Liver (tissue), 9 donors: ENCODE data around the gene GNPTAB. TPM values are rescaled to one million over a fixed set of nuclear protein-coding genes. Genes with fewer than 3 reads are reported as not detected.
A peak's percentile ranks its signal among the peaks of the same experiment; 100 is the strongest.

ENCODE experiments used
- DNase-seq: peaks from one replicate; pipeline ENCODE4 v3.0.0-alpha.2; 2017; ENCODE audit warnings: low spot score
- H3K27ac ChIP-seq, 2 donors: one replicate each; pipeline ENCODE4 v1.7.0; 2013; ENCODE audit warnings: inconsistent platforms in 2 of 2, low read length in 2 of 2, control low read depth in 1 of 2, low read depth in 1 of 2, mild to moderate bottlenecking in 1 of 2
- H3K27me3 ChIP-seq, 4 donors: one replicate each; pipeline versions ENCODE4 v1.6.1 to v1.7.0; 2013; ENCODE audit warnings: low read length in 3 of 4, inconsistent platforms in 1 of 4, mild to moderate bottlenecking in 1 of 4, moderate library complexity in 1 of 4; ENCODE audit not compliant: control insufficient read depth in 4 of 4, insufficient read depth in 4 of 4
- H3K36me3 ChIP-seq, 4 donors: one replicate each; pipeline versions ENCODE4 v1.6.1 to v1.7.0; 2013; ENCODE audit warnings: low read length in 3 of 4, mild to moderate bottlenecking in 3 of 4, low read depth in 1 of 4, moderate library complexity in 1 of 4; ENCODE audit not compliant: control insufficient read depth in 4 of 4, insufficient read depth in 3 of 4
- H3K4me1 ChIP-seq, 4 donors: one replicate each; pipeline versions ENCODE4 v1.6.1 to v1.7.0; 2013; ENCODE audit warnings: low read length in 3 of 4, mild to moderate bottlenecking in 3 of 4, moderate library complexity in 1 of 4; ENCODE audit not compliant: control insufficient read depth in 4 of 4, insufficient read depth in 4 of 4
- H3K4me3 ChIP-seq, 3 donors: one replicate each; pipeline versions ENCODE4 v1.6.1 to v1.7.0; 2013; ENCODE audit warnings: low read length in 3 of 3, control low read depth in 1 of 3, low read depth in 1 of 3, mild to moderate bottlenecking in 1 of 3
- H3K9ac ChIP-seq, 2 donors: one replicate each; pipeline ENCODE4 v1.7.0; 2013; ENCODE audit warnings: low read length in 2 of 2, mild to moderate bottlenecking in 2 of 2, moderate library complexity in 2 of 2, control low read depth in 1 of 2, low read depth in 1 of 2
- H3K9me3 ChIP-seq, 4 donors: one replicate each; pipeline versions ENCODE4 v1.6.1 to v1.7.0; 2013; ENCODE audit warnings: low read length in 3 of 4; ENCODE audit not compliant: control insufficient read depth in 4 of 4
- ATF3 ChIP-seq: IDR thresholded peaks from 2 replicates; pipeline ENCODE4 v1.6.1; 2016; ENCODE audit warnings: antibody characterized with exemption
- EGR1 ChIP-seq, 2 donors: IDR thresholded peaks; 2 replicates each; pipeline ENCODE4 v1.6.1; 2016 to 2018; ENCODE audit warnings: antibody characterized with exemption in 2 of 2, low read depth in 2 of 2
- FOXA1 ChIP-seq: IDR thresholded peaks from 2 replicates; pipeline ENCODE4 v1.6.1; 2016; ENCODE audit warnings: antibody characterized with exemption
- FOXA2 ChIP-seq: IDR thresholded peaks from 2 replicates; pipeline ENCODE4 v1.6.1; 2016; ENCODE audit warnings: antibody characterized with exemption
- HNF4A ChIP-seq, 2 donors: conservative IDR thresholded peaks; 2 replicates each; pipeline ENCODE4 v1.6.1; 2016; ENCODE audit warnings: antibody characterized with exemption in 2 of 2, mild to moderate bottlenecking in 2 of 2
- HNF4G ChIP-seq: IDR thresholded peaks from 2 replicates; pipeline ENCODE4 v1.6.1; 2016; ENCODE audit warnings: antibody characterized with exemption
- JUND ChIP-seq, 2 donors: IDR thresholded peaks; 2 replicates each; pipeline ENCODE4 v1.6.1; 2016; ENCODE audit warnings: antibody characterized with exemption in 2 of 2
- MAX ChIP-seq: IDR thresholded peaks from 2 replicates; pipeline ENCODE4 v1.6.1; 2016; ENCODE audit warnings: antibody characterized with exemption
- NR2F2 ChIP-seq: IDR thresholded peaks from 2 replicates; pipeline ENCODE4 v1.6.1; 2016; ENCODE audit warnings: antibody characterized with exemption
- RAD21 ChIP-seq, 2 donors: IDR thresholded peaks; 2 replicates each; pipeline ENCODE4 v1.6.1; 2016; ENCODE audit warnings: antibody characterized with exemption in 2 of 2, mild to moderate bottlenecking in 2 of 2
- RXRA ChIP-seq, 2 donors: IDR thresholded peaks; 2 replicates each; pipeline ENCODE4 v1.6.1; 2017 to 2018; ENCODE audit warnings: antibody characterized with exemption in 2 of 2, mild to moderate bottlenecking in 1 of 2
- WGBS: extraction: QIAGEN DNeasy Blood & Tissue Kit; methylation state at CpG from one replicate; pipeline ENCODE4 v1.1.7; 2013; 5-methylcytosine and 5-hydroxymethylcytosine counted together
- polyA plus RNA-seq, 2 donors: library from polyadenylated mRNA; stranded (reverse) in 1 of 2; unstranded in 1 of 2; fragments of 200-250 nt in 1 of 2; fragments of >200 nt in 1 of 2; fragmentation: Nextera tagmentation in 1 of 2; extraction: Ambion mirVana in 1 of 2; gene quantifications; one replicate each; pipeline versions ENCODE4 v1.2.1 to v1.2.3, GENCODE V29; 2013 to 2015
- total RNA-seq, 2 donors: library from RNA; depleted of rRNA; stranded (reverse); fragments of >200 nt; gene quantifications; one replicate each; pipeline ENCODE4 v1.2.3, GENCODE V29; 2014
- TF ChIP-seq, protein P1 (sequence below): IDR thresholded peaks from 2 replicates; pipeline ENCODE4 v1.6.1; 2016; ENCODE audit warnings: antibody characterized with exemption, mild to moderate bottlenecking
- TF ChIP-seq, protein P2 (sequence below): IDR thresholded peaks from 2 replicates; pipeline ENCODE4 v1.6.1; 2016; ENCODE audit warnings: antibody characterized with exemption
- TF ChIP-seq, protein P3 (sequence below): fragments of 150-350 bp; IDR thresholded peaks from 2 replicates; pipeline ENCODE4 v1.5.1; 2017; ENCODE audit warnings: improper control_type of control experiment, low read depth, low read length; ENCODE audit not compliant: missing input control
- donor health status: healthy.
- donor health status: healthy.
- donor health status: healthy.
- donor health status: healthy.
- donor health status: healthy.

Gene GNPTAB
- total and polyA plus RNA-seq, 4 donors, result 4.6 to 11.1 (median 7.7) TPM

GRCh38 chr12:101839324-101840283 lies 8.8 kb upstream of the GNPTAB start:
- Histone ChIP-seq H3K9me3 (no peaks in the 10 kb centered on the region), H3K27ac (no peak overlapping the region), H3K36me3 (no peaks in the 10 kb centered on the region), H3K27me3 (no peaks in the 10 kb centered on the region), H3K4me3 (no peak overlapping the region), H3K9ac (no peak overlapping the region), H3K4me1 (no peaks in the 10 kb centered on the region)
- peak; percentile 75 for DNase-seq
- no peak for TF ChIP-seq MAX
- no peak for TF ChIP-seq RXRA (IDR thresholded peaks at IDR 0.05)
- TF ChIP-seq, protein P1, sequence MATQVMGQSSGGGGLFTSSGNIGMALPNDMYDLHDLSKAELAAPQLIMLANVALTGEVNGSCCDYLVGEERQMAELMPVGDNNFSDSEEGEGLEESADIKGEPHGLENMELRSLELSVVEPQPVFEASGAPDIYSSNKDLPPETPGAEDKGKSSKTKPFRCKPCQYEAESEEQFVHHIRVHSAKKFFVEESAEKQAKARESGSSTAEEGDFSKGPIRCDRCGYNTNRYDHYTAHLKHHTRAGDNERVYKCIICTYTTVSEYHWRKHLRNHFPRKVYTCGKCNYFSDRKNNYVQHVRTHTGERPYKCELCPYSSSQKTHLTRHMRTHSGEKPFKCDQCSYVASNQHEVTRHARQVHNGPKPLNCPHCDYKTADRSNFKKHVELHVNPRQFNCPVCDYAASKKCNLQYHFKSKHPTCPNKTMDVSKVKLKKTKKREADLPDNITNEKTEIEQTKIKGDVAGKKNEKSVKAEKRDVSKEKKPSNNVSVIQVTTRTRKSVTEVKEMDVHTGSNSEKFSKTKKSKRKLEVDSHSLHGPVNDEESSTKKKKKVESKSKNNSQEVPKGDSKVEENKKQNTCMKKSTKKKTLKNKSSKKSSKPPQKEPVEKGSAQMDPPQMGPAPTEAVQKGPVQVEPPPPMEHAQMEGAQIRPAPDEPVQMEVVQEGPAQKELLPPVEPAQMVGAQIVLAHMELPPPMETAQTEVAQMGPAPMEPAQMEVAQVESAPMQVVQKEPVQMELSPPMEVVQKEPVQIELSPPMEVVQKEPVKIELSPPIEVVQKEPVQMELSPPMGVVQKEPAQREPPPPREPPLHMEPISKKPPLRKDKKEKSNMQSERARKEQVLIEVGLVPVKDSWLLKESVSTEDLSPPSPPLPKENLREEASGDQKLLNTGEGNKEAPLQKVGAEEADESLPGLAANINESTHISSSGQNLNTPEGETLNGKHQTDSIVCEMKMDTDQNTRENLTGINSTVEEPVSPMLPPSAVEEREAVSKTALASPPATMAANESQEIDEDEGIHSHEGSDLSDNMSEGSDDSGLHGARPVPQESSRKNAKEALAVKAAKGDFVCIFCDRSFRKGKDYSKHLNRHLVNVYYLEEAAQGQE, result no peak
- TF ChIP-seq JUND (IDR thresholded peaks at IDR 0.05), result no peak
- no peak for TF ChIP-seq EGR1 (IDR thresholded peaks at IDR 0.05; ENCODE audit: low read depth in 2 of 2)
- no peak for TF ChIP-seq FOXA1
- TF ChIP-seq HNF4G, result no peak
- no peak for TF ChIP-seq NR2F2
- TF ChIP-seq, protein P2, sequence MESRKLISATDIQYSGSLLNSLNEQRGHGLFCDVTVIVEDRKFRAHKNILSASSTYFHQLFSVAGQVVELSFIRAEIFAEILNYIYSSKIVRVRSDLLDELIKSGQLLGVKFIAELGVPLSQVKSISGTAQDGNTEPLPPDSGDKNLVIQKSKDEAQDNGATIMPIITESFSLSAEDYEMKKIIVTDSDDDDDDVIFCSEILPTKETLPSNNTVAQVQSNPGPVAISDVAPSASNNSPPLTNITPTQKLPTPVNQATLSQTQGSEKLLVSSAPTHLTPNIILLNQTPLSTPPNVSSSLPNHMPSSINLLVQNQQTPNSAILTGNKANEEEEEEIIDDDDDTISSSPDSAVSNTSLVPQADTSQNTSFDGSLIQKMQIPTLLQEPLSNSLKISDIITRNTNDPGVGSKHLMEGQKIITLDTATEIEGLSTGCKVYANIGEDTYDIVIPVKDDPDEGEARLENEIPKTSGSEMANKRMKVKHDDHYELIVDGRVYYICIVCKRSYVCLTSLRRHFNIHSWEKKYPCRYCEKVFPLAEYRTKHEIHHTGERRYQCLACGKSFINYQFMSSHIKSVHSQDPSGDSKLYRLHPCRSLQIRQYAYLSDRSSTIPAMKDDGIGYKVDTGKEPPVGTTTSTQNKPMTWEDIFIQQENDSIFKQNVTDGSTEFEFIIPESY, result no peak
- TF ChIP-seq FOXA2, result no peak
- TF ChIP-seq ATF3, result no peak
- peak; percentile 83 to 87 for TF ChIP-seq RAD21 (IDR thresholded peaks at IDR 0.05)
- TF ChIP-seq, protein P3, sequence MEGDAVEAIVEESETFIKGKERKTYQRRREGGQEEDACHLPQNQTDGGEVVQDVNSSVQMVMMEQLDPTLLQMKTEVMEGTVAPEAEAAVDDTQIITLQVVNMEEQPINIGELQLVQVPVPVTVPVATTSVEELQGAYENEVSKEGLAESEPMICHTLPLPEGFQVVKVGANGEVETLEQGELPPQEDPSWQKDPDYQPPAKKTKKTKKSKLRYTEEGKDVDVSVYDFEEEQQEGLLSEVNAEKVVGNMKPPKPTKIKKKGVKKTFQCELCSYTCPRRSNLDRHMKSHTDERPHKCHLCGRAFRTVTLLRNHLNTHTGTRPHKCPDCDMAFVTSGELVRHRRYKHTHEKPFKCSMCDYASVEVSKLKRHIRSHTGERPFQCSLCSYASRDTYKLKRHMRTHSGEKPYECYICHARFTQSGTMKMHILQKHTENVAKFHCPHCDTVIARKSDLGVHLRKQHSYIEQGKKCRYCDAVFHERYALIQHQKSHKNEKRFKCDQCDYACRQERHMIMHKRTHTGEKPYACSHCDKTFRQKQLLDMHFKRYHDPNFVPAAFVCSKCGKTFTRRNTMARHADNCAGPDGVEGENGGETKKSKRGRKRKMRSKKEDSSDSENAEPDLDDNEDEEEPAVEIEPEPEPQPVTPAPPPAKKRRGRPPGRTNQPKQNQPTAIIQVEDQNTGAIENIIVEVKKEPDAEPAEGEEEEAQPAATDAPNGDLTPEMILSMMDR, result peak; percentile 82
- TF ChIP-seq HNF4A (conservative IDR thresholded peaks at IDR 0.05), result no peak
- 31% methylated on average over 6 of the region's 6 CpGs for WGBS
